ENCODE data around the gene WDR20. TPM values are rescaled to one million over a fixed set of nuclear protein-coding genes. Genes with fewer than 3 reads are reported as not detected.
"Not testable (repeated sequence)": the region's sequence is repeated elsewhere in the genome, so short reads cannot be mapped to it uniquely, and the experiment has no call there.

Gene WDR20
- polyA plus RNA-seq, 1 donor = 23.2 TPM

GRCh38 chr14:102236026-102236425 lies 96.3 kb downstream of the WDR20 start:
- no peak for DNase-seq (ENCODE audit: low read depth)

GRCh38 chr14:102238131-102238530 lies 98.4 kb downstream of the WDR20 start:
- DNase-seq (ENCODE audit: low read depth) = no peak

GRCh38 chr14:102238766-102239165 lies 99.1 kb downstream of the WDR20 start:
- no peak for DNase-seq (ENCODE audit: low read depth)

DNA sequence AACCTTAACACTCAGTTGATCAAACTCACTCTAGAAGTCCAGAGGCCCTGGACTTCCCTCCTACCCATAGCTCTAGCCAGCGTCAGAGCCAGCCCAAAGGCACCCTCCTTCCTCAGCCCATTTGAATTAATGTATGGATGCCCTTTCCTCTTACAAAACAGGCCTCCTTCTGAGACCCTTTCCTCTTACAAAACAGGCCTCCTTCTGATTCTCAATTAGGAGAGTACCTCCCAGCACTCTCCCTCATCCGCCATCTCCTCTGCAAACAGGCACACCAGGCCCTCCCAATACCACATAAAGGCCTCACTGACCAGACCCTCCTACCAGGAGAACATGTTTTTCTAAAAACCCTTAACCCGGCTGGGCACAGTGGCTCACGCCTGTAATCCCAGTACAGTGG lies 99.5 kb downstream of the WDR20 start:
- DNase-seq (ENCODE audit: low read depth) = no peak

DNA sequence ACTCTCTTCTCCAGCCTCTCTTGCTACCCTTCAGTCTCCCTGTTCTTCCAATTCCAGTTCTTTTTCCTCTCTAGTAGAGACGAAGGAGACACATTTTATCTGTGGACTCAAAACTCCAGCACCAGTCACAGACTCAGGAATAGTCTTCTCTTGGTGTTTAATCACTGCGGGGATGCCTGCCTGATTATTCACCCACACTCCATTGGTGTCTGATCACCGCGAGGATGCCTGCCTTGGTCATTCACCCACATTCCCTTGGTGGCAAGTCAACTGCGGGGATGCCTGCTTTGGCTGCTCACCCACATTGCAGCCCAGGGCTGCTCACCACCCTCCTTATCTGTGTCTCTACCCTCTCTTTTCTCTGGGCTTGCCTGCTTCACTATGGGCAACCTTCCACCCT lies 100.8 kb downstream of the WDR20 start:
- not testable (repeated sequence) for DNase-seq (ENCODE audit: low read depth)

- no peak for DNase-seq (ENCODE audit: low read depth)
Measured at GRCh38 chr14:102241147-102241546, 101.5 kb downstream of the WDR20 start.

DNA sequence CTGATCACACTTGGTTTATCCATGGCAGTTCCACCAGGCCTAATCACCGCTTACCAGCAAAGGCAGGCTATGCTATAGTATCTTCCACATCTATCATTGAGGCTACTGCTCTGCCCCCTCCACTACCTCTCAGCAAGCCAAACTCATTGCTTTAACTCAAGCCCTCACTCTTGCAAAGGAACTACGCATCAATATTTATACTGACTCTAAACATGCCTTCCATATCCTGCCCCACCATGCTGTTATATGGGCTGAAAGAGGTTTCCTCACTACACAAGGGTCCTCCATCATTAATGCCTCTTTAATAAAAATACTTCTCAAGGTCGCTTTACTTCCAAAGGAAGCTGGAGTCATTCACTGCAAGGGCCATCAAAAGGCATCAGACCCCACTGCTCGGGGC lies 104.1 kb downstream of the WDR20 start:
- DNase-seq (ENCODE audit: low read depth) = not testable (repeated sequence)

GRCh38 chr14:102246071-102246470 lies 106.4 kb downstream of the WDR20 start:
- no peak for DNase-seq (ENCODE audit: low read depth)

DNA sequence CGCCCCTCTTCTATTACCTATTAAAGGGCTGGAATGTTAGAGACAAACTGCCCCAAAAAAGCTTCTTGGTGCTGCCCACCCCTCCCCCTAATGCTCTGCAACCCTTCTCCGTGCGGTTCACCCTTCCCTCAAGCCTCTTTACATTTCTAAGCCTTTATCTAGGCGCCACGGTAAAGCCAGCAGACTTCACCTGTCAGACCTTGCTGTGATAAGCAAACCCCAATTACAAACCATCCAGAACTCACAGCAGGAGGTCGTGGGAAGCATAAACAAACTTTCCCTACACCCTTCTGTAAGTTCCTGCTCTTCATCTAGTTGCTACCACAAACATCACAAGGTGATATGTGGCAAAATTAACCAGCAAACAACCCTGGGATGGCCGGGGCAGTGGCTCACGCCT lies 108.4 kb downstream of the WDR20 start:
- DNase-seq (ENCODE audit: low read depth) = no peak

- DNase-seq (ENCODE audit: low read depth) = no peak
Measured at GRCh38 chr14:102249041-102249440, 109.3 kb downstream of the WDR20 start.

GRCh38 chr14:102249981-102250380 lies 110.3 kb downstream of the WDR20 start:
- DNase-seq (ENCODE audit: low read depth) = no peak

- DNase-seq (ENCODE audit: low read depth) = no peak
Measured at GRCh38 chr14:102250636-102251035, 110.9 kb downstream of the WDR20 start.

DNA sequence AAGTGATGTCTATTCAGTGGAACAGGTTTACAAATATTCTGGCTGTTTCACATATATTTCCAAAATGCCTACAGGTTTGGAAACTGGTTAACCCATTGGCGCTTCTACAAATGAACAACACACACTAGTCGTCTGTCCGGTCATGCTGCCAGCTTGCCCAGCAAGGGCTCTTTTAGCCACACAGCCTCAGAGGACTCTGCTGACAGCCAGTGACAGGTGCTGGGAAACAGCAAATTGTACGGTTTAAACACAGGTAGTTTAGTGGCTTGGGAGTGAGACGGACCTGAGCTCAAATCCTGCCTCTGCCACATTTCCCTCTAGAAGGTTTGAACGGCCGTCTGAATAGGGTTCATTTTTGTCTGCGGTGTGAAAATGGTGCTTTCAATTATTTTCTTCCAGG lies 111.5 kb downstream of the WDR20 start:
- no peak for DNase-seq (ENCODE audit: low read depth)

DNA sequence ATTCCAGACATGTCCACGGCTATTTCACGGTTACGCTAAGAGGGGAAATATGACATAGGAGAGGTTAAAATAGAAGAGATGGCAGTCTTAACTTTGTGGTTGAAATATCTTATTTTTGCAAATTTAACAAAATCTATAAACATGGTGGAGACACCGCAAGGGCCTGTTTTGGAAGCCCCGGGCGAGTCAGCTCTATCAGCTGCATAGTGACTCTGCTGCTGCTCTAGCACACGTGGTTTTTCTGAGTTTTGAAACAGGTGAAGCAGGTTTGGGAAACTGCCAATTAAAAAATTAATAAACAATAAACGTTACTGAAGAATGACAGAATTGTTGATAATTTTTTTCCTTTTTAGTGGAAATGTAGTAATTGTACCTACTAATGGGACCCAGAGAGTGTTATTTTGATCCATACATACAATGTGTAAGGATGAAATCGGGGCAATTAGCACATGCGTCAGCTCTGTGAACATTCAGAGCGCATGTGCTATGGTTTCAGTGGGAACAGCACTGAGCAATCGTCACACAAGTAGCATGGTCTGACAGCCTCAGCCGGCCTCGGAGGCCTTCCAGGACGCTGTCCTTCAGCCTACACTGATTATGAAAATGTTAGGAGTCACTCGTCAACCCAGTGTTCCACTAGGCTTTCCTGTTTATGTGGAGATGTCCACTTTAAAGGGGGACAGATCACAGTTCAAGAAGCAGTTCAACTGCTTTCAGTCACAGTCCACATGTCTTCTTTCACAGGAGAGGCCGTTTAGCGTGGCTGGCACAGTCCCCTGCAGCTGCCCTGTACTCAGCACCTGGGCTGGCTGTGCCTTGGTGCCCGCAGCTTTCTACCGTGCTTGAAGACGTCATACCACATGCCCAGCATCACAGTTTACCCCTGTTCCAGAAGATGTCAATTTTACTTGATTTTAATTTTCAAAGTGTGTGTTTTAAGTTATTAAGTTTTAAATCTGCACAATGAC lies 113.4 kb downstream of the WDR20 start:
- DNase-seq (ENCODE audit: low read depth) = no peak

DNA sequence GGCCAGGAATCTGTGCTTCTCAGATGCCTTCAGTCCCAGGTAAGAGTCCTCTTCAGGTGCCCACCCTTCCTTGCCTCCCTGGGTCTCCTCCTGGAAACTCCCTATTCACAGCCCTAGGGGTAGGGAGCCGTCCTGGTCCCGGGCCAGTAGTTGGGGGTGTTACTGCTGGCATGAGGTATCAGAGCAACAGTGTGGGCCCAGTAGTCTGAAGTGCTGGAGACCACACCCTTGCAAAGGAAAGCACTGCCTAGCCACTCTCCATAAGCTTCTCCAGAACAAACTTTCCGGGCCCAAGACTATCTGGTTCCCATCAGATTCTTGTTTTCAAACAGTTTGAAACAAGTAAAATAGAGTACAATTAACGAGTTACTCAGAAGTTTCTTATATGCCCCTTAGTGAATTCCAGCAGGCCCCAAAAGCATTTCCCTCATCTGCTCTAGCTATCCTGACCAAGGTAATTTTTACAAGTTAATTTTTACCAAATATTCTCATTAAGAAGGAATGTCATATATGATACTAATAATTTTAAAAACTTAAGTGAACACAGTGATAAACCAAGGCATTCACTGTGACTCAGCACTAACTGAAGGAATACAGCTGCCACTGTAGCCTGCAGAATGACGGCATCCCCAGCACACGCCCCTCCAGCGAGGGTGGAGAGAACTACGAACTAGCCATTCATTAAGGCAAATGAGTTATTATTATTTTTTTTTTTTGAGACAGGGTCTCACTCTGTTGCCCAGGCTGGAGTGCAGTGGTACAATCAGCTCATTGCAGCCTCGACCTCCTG lies 115.9 kb downstream of the WDR20 start:
- no peak for DNase-seq (ENCODE audit: low read depth)

DNA sequence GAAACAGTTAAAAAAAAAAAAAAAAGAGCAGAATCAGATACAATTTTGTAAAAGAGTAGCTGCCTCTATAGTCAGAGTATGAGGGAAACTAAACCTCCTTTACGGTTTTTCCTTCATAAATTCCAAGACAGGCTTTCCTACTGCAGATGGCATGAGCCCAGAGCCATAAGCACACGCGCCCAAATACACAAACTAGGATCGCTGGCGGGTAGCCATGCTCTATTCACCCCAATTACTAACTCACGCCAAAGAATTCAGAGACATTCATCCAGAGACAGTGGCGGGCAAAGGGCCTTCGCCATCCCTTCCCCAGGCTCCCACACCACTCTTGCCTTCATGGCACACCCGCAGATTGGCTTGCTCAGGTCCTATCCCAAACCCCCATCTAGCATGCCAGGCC lies 117.0 kb downstream of the WDR20 start:
- no peak for DNase-seq (ENCODE audit: low read depth)

- DNase-seq (ENCODE audit: low read depth) = no peak
Measured at GRCh38 chr14:102258136-102258535, 118.4 kb downstream of the WDR20 start.

Other genes starting within 250 kb of the WDR20 start
- gene DYNC1H1, start 175.3 kb upstream of the WDR20 start, polyA plus RNA-seq (ENCODE audit: insufficient read length) = 229 TPM
- 286 TPM for gene HSP90AA1, start 52.9 kb upstream of the WDR20 start, polyA plus RNA-seq (ENCODE audit: insufficient read length)
- 8.6 TPM for gene MOK, start 165.3 kb downstream of the WDR20 start, polyA plus RNA-seq (ENCODE audit: insufficient read length)
- 11.6 TPM for gene ZNF839, start 179.8 kb downstream of the WDR20 start, polyA plus RNA-seq (ENCODE audit: insufficient read length)
- gene CINP, start 223.0 kb downstream of the WDR20 start, polyA plus RNA-seq (ENCODE audit: insufficient read length) = 31.8 TPM
- gene TECPR2, start 223.0 kb downstream of the WDR20 start, polyA plus RNA-seq (ENCODE audit: insufficient read length) = 12.1 TPM